Measurements from ENCODE around the gene ACVR1B.

DNA sequence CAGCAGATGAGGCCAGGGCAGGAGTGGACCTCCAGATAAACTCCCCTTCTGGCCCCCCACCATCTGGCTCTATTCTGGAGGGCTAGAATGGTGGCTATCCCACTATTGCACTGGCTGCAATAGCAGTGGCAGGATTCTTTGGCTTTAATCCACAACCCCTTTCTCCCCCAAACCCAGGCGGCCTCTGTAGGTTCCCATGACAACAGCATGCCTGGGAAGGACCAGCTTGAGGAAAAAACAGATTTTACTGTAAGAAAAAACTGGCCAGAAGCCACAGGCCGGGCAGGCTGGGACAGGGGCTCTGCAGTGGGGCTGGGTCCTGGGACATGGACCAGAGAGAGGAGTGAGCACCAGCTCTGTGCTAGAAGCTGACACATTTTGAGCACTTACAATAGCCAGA lies 13.6 kb upstream of the ACVR1B start:
- TF ChIP-seq, protein P1, sequence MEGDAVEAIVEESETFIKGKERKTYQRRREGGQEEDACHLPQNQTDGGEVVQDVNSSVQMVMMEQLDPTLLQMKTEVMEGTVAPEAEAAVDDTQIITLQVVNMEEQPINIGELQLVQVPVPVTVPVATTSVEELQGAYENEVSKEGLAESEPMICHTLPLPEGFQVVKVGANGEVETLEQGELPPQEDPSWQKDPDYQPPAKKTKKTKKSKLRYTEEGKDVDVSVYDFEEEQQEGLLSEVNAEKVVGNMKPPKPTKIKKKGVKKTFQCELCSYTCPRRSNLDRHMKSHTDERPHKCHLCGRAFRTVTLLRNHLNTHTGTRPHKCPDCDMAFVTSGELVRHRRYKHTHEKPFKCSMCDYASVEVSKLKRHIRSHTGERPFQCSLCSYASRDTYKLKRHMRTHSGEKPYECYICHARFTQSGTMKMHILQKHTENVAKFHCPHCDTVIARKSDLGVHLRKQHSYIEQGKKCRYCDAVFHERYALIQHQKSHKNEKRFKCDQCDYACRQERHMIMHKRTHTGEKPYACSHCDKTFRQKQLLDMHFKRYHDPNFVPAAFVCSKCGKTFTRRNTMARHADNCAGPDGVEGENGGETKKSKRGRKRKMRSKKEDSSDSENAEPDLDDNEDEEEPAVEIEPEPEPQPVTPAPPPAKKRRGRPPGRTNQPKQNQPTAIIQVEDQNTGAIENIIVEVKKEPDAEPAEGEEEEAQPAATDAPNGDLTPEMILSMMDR (IDR thresholded peaks at IDR 0.05; ENCODE audit: insufficient read depth, low read depth, low read length) = no peak
- TF ChIP-seq EZH2 (IDR thresholded peaks at IDR 0.05; ENCODE audit: insufficient read depth, low read length) = no peak

Measured in astrocyte (in vitro differentiated cells and primary cell).